ENCODE measurements around the gene ACTG1.

DNA sequence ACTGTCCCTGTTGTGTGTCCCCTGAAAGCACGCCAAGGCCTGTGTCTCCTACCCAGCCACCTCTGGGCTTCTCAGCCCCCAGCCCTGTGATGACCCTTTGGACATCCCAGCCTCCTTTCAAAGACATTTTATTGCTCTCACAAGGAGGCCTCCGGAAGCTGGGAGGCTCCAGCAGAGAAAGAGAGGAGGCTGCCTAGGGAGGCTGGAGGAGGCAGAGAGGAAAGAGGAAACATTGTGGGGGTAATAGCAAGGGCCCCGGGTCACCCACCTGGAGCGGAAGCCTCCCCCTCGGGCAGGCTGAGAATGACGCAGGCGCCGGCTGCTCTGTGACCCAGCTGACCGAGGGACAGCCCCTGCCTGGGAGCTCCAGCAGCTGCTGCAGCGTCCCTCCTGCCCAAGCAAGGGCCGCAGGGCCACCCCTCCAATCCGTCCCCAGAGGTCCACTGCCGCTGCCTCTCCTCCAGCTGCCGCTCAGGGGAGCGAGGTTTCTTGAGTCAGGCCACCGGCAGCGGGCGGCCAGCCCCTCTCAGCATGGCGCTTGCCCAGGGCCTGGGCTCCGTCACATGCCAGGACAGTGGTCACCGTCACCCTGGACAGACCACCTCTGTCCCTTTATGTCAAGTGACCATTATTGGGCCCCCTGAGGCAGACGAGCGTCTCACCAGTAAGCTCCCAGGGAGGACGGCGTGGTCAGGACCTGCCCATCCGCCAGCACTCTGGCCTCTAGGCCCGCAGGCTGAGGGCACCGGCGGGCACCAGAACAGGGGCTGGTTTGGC lies 29.3 kb downstream of the ACTG1 start:
- TF ChIP-seq GATA2 (IDR thresholded peaks at IDR 0.05; ENCODE audit: low read depth, low read length) (no peak), GATA3 (IDR thresholded peaks at IDR 0.05; ENCODE audit: low read depth, low read length) (no peak)

All from SH-SY5Y (cell line).